IPS DF 6.9 (cell line): ENCODE measurements around the gene ARCN1.
"Not testable (repeated sequence)": the region's sequence is repeated elsewhere in the genome, so short reads cannot be mapped to it uniquely, and the experiment has no call there.

Experiments used
- DNase-seq: peaks from one replicate; pipeline ENCODE4 v3.0.0-alpha.2; 2013; ENCODE audit warnings: low read depth, low spot score
- H3K27ac ChIP-seq: one replicate; pipeline ENCODE4 v1.5.1; 2013; ENCODE audit warnings: low read length, control low read depth
- H3K27me3 ChIP-seq: 2 replicates; pipeline ENCODE4 v1.6.1; 2013; ENCODE audit warnings: mild to moderate bottlenecking, low read length; ENCODE audit not compliant: control insufficient read depth, insufficient read depth
- H3K36me3 ChIP-seq: 2 replicates; pipeline ENCODE4 v1.6.1; 2013; ENCODE audit warnings: low read length; ENCODE audit not compliant: control insufficient read depth, insufficient read depth
- H3K4me1 ChIP-seq: 2 replicates; pipeline ENCODE4 v1.6.1; 2013; ENCODE audit warnings: low read length; ENCODE audit not compliant: control insufficient read depth, insufficient read depth
- H3K4me3 ChIP-seq: 2 replicates; pipeline ENCODE4 v1.5.1; 2013; ENCODE audit warnings: mild to moderate bottlenecking, low read length
- H3K9me3 ChIP-seq: 2 replicates; pipeline ENCODE4 v1.6.1; 2013; ENCODE audit warnings: low read length, inconsistent platforms; ENCODE audit not compliant: control insufficient read depth, insufficient read depth
- WGBS: extraction: QIAGEN DNeasy Blood & Tissue Kit; methylation state at CpG from one replicate; pipeline ENCODE4 v1.1.7; 2013; ENCODE audit warnings: mixed read lengths, missing lambda C conversion rate; ENCODE audit not compliant: insufficient read length, insufficient coverage; 5-methylcytosine and 5-hydroxymethylcytosine counted together

Gene ARCN1

DNA sequence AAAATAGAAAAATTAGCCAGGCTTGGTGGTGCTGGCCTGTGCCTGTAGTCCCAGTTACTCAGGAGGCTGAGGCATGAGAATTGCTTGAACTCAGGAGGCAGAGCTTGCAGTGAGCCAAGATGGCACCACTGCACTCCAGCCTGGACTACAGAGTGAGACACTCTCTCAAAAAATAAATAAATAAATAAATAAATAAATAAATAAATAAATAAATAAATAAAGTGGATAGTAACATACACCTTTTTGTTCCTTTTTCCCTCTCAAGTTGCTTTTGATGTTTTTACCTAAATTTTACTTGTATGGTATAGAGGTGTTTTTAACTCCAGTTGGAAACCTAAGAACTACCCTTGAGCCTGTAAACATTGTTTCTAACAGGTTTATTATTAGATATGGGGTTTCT is 5.8 kb downstream of the ARCN1 start:
- not testable (repeated sequence) for H3K36me3 ChIP-seq, DNase-seq, H3K4me1 ChIP-seq, H3K27ac ChIP-seq, H3K4me3 ChIP-seq, H3K9me3 ChIP-seq, H3K27me3 ChIP-seq

DNA sequence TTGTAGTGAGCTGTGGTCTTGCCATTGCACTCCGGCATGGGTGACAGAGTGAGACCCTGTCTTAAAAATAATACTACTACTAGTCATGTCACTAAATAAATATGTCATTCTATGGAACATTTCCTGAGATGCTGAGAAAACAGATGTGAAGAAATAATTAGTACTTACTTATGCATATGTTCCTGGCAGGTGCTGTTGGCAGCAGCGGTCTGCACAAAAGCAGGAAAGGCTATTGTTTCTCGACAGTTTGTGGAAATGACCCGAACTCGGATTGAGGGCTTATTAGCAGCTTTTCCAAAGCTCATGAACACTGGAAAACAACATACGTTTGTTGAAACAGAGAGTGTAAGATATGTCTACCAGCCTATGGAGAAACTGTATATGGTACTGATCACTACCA is 8.8 kb downstream of the ARCN1 start:
- H3K4me3 ChIP-seq: no peak overlapping the region
- no peaks in the 10 kb centered on the region for H3K4me1 ChIP-seq
- DNase-seq: no peak
- no CpG with 5 or more reads among the region's 6 CpGs for WGBS
- H3K27me3 ChIP-seq: no peaks in the 10 kb centered on the region
- peaks cover 15% of the 10 kb centered on the region; the same call in 1 of the 2 replicates for H3K36me3 ChIP-seq
- no peaks in the 10 kb centered on the region for H3K9me3 ChIP-seq
- no peak overlapping the region for H3K27ac ChIP-seq

DNA sequence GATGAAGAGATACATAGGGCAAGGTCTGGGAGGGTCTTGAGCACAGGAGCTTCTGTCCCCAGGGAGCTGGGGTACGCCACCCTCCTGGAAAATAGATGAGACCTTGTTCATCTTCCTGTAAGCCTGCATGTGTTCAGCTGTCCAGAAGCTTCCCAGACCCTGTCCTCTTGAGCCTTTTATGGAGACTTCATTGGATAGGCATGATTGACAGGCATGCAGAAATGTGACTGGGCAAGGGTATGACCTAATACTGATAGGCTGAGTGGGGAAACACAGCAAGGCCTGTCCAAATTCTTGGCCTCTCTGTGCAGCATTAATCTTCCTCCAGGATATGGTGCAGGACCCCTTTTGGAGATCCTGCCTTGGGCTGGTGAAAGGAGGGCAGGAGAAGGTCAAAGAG is 15.7 kb downstream of the ARCN1 start:
- H3K36me3 ChIP-seq: peaks cover 18% of the 10 kb centered on the region

DNA sequence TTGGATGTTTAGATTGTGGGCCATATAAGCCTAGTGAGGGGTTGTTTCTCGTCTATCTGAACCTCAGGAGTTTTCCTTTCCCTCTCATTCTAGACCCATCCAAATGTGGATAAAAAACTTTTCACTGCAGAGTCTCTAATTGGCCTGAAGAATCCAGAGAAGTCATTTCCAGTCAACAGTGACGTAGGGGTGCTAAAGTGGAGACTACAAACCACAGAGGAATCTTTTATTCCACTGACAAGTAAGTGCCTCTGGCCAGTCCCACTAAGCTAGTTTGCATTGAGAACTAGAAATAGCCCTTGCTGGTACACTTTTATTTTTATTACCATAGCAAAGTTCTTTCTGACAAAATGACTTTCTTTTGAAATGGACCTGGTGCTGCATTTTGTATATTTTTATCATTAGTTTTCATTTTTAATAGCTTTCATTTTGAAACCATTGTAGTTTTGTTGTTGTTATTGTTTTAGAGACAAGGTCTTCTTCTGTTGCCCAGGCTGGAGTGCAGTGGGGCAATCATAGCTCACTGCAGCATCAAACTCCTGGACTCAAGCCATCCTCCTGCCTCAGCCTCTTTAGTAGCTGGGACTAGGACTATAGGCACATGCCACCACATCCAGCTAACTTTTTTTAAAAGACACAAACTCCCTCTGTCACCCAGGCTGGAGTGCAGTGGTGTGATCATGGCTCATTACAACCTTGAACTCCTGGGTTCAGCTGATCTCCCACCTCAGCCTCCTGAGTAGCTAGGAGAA is 20.6 kb downstream of the ARCN1 start:
- H3K27me3 ChIP-seq: no peaks in the 10 kb centered on the region
- no peak overlapping the region for H3K27ac ChIP-seq
- no peaks in the 10 kb centered on the region for H3K4me1 ChIP-seq
- peaks cover 14% of the 10 kb centered on the region for H3K36me3 ChIP-seq
- DNase-seq: no peak
- H3K9me3 ChIP-seq: no peaks in the 10 kb centered on the region; the same call in 1 of the 2 replicates
- WGBS: no CpG with 5 or more reads among the region's 2 CpGs
- H3K4me3 ChIP-seq: no peak overlapping the region

More for the DNA sequence above, 15.7 kb downstream of the ARCN1 start:
- WGBS: no CpG with 5 or more reads among the region's 1 CpG
- no peak for DNase-seq
- Histone ChIP-seq H3K27me3 (no peaks in the 10 kb centered on the region), H3K4me1 (no peaks in the 10 kb centered on the region), H3K4me3 (no peak overlapping the region), H3K9me3 (no peaks in the 10 kb centered on the region; the same call in 1 of the 2 replicates), H3K27ac (no peak overlapping the region)

DNA sequence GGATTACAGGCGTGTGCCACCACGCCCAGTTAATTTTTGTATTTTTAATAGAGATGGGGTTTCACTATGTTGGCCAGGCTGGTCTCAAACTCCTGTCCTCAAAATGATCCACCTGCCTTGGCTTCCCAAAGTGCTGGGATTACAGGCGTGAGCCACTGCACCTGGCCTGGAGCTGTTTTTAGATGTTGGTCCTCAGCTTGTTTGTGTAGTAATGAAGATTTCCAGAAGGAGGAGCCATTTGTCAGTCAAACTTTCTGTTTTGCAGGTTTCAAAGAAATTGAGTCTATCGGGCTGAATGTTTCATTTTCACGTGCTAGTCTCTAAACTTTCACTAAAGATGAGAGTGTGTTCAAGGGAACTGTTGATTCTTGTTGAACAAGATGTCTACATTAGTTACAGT is 22.8 kb downstream of the ARCN1 start:
- not testable (repeated sequence) for DNase-seq

DNA sequence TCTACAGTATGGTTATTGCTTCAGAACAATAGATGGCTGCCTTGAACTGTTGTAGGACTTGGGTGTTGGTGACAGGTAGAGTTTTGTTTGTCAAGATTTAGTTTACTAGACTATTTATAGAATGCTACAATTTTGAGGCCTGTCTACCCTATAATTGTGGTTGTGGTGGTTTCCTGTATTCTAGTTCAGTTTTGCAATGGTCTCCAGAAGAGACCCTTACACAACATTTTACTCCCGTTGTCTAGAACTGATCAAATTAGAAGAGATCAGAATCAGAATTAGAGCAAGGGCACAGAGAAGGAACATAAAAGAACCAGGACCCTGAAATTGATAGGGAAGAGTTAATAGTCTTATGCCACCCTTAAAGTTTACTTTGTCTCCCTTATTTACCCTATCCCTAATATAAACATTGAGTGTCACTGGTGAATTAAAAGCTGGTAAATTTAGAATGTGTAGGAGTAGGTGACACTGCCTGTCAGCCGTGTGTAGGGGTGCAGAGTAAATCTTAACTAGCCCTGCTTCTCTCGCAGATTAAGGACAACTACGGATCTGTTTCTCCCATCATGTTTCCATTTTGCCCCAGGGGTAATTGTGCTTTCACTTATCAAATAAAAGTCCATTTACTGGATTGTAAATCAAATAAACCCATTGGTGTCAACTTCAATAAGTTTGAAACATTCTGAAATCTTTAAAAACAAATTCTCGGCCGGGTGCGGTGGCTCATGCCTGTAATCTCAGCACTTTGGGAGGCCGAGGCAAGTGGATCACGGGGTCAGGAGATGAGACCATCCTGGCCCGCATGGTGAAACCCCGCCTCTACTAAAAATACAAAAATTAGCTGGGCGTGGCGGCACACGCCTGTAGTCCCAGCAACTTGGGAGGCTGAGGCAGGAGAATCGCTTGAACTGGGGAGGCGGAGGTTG is 24.3 kb downstream of the ARCN1 start:
- H3K4me3 ChIP-seq: no peak overlapping the region
- H3K27me3 ChIP-seq: no peaks in the 10 kb centered on the region
- H3K4me1 ChIP-seq: no peaks in the 10 kb centered on the region
- no CpG with 5 or more reads among the region's 16 CpGs for WGBS
- H3K36me3 ChIP-seq: peaks cover 11% of the 10 kb centered on the region
- H3K9me3 ChIP-seq: no peaks in the 10 kb centered on the region
- H3K27ac ChIP-seq: no peak overlapping the region
- no peak for DNase-seq

More for the DNA sequence above, 22.8 kb downstream of the ARCN1 start:
- H3K4me3 ChIP-seq, H3K27me3 ChIP-seq, H3K27ac ChIP-seq, H3K9me3 ChIP-seq, H3K4me1 ChIP-seq: not testable (repeated sequence)
- peaks cover 10% of the 10 kb centered on the region for H3K36me3 ChIP-seq
- WGBS: no CpG with 5 or more reads among the region's 5 CpGs

DNA sequence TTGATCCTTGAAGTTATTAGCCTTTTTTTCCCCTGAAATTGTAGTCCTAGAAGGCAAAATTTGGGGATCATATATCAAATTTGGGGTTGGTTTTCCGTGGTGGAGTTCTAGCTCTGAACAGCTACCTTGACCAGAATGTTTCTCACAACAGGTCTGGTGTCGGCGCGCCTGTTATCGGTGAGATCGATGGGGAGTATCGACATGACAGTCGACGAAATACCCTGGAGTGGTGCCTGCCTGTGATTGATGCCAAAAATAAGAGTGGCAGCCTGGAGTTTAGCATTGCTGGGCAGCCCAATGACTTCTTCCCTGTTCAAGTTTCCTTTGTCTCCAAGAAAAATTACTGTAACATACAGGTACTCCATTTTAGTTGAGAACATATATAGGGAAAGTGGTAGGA is 25.3 kb downstream of the ARCN1 start:
- no peak overlapping the region for H3K4me3 ChIP-seq
- H3K36me3 ChIP-seq: peaks cover 19% of the 10 kb centered on the region
- DNase-seq: no peak
- H3K4me1 ChIP-seq: no peaks in the 10 kb centered on the region
- no peaks in the 10 kb centered on the region for H3K9me3 ChIP-seq
- H3K27ac ChIP-seq: no peak overlapping the region
- no peaks in the 10 kb centered on the region for H3K27me3 ChIP-seq
- no CpG with 5 or more reads among the region's 9 CpGs for WGBS

DNA sequence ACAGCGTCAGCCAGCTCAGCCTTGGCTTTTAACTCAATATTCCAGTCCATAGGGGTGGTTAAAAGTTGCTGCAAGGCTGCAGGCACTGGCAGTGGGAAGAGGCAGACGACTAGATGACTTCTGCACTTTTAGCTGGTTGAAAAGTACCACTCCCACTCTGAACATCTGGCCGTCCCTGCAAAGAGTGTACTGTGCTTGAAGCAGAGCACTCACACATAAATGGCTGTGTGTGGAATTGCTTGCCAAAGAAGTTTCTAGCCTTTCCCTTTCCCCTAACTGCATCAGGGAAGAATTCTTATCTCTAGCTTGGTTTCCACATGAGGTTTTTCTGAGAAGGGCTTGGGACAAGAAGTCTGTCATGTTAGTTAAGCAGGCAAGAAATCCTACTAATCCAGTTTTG is 30.1 kb downstream of the ARCN1 start:
- Histone ChIP-seq H3K27me3 (peaks cover 24% of the 10 kb centered on the region), H3K9me3 (no peaks in the 10 kb centered on the region), H3K36me3 (peaks cover 9% of the 10 kb centered on the region; the same call in 1 of the 2 replicates), H3K4me1 (peaks cover 2% of the 10 kb centered on the region; the same call in 1 of the 2 replicates), H3K4me3 (no peak overlapping the region), H3K27ac (no peak overlapping the region)
- WGBS: no CpG with 5 or more reads among the region's 3 CpGs
- DNase-seq: no peak

DNA sequence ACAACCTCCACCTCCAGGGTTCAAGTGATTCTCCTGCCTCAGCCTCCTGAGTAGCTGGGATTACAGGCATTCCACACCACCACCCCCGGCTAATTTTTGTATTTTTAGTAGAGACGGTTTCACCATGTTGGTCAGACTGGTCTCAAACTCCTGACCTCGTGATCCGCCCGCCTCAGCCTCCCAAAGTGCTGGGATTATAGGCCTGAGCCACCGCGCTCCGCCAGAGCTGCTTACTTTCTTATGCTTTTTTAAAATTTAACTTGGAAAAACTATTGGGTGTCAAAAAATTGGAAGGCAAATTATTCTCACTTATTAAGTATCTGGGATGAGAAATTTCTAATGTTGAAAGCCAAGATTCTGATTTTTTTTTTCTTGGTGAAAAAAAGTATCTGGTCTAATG is 31.5 kb downstream of the ARCN1 start:
- WGBS: no CpG with 5 or more reads among the region's 8 CpGs
- H3K9me3 ChIP-seq, H3K27ac ChIP-seq, DNase-seq, H3K4me1 ChIP-seq, H3K4me3 ChIP-seq, H3K36me3 ChIP-seq: not testable (repeated sequence)
- peaks cover 36% of the 10 kb centered on the region for H3K27me3 ChIP-seq

DNA sequence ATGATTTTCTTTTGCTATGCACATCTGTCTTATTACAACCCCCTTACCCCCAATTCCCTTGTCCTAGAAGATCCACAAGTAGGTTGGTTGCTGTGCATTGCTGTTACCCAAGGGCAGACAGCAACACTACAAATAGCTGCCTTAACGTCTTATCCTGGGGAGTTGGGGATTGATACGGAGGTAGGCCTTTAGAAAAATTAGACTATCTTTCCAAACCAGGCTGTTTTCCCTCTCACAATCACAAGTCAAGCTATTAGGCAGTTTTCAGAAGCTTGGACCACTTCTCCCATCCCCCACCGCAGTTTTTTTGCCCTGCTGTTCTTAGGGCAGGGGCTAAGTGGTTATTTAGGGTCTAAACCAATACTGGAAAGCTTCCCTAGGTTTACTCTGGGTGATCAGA is 32.4 kb downstream of the ARCN1 start:
- H3K27ac ChIP-seq: no peak overlapping the region
- peaks cover 8% of the 10 kb centered on the region for H3K4me1 ChIP-seq
- no peaks in the 10 kb centered on the region for H3K9me3 ChIP-seq
- no CpG with 5 or more reads among the region's 3 CpGs for WGBS
- no peak for DNase-seq
- peaks cover 9% of the 10 kb centered on the region; the same call in 1 of the 2 replicates for H3K36me3 ChIP-seq
- H3K27me3 ChIP-seq: peaks cover 45% of the 10 kb centered on the region
- no peak overlapping the region for H3K4me3 ChIP-seq
